GM23338 (cell line): ENCODE measurements around the gene PXMP4. TPM values are rescaled to one million over a fixed set of nuclear protein-coding genes. Genes with fewer than 3 reads are reported as not detected.

Source experiments
- ATAC-seq: fragments of 200-7000 bp; cut with Tn5 transposase; 3 replicates; pipeline ENCODE4 v1.9.1; 2020
- DNase-seq: peaks from one replicate; pipeline ENCODE4 v3.0.0-alpha.2; 2015; ENCODE audit warnings: low spot score
- H2AFZ ChIP-seq: fragments of 200-600 bp; sonication (generic); 2 replicates; pipeline ENCODE4 v1.8.0; 2016; ENCODE audit warnings: antibody characterized with exemption, mild to moderate bottlenecking, moderate library complexity
- H3F3A ChIP-seq: fragments of 200-600 bp; sonication (generic); replicated peaks from 2 replicates; pipeline ENCODE4 v1.8.0; 2017; ENCODE audit warnings: antibody characterized with exemption, mixed run types, low read depth
- H3K27ac ChIP-seq: fragments of 200-600 bp; sonication (generic); 2 replicates; pipeline ENCODE4 v1.6.1; 2016; ENCODE audit warnings: low read depth
- H3K27me3 ChIP-seq: fragments of 200-600 bp; sonication (generic); 2 replicates; pipeline ENCODE4 v1.8.0; 2016; ENCODE audit warnings: mild to moderate bottlenecking, mixed run types, moderate library complexity; ENCODE audit not compliant: insufficient read depth
- H3K36me3 ChIP-seq: fragments of 200-600 bp; sonication (generic); 2 replicates; pipeline ENCODE4 v1.8.0; 2016; ENCODE audit warnings: mild to moderate bottlenecking; ENCODE audit not compliant: insufficient read depth
- H3K4me1 ChIP-seq: fragments of 200-600 bp; sonication (generic); 2 replicates; pipeline ENCODE4 v1.8.0; 2016; ENCODE audit warnings: mild to moderate bottlenecking, moderate library complexity; ENCODE audit not compliant: insufficient read depth
- H3K4me2 ChIP-seq: fragments of 200-600 bp; sonication (generic); 2 replicates; pipeline ENCODE4 v1.7.1; 2017; ENCODE audit warnings: mixed run types
- H3K4me3 ChIP-seq: fragments of 200-600 bp; sonication (generic); 2 replicates; pipeline ENCODE4 v1.6.1; 2016; ENCODE audit warnings: mixed run types
- H3K79me2 ChIP-seq: fragments of 200-600 bp; sonication (generic); replicated peaks from 2 replicates; pipeline ENCODE4 v1.8.0; 2017; ENCODE audit warnings: mild to moderate bottlenecking; ENCODE audit not compliant: insufficient read depth
- H3K9me2 ChIP-seq: fragments of 200-600 bp; sonication (generic); 2 replicates; pipeline ENCODE4 v1.8.0; 2017; ENCODE audit not compliant: insufficient read depth
- H4K20me1 ChIP-seq: fragments of 200-600 bp; sonication (generic); replicated peaks from 2 replicates; pipeline ENCODE4 v1.8.0; 2017; ENCODE audit warnings: mild to moderate bottlenecking; ENCODE audit not compliant: insufficient read depth
- H3K27ac Mint-ChIP-seq: 2 replicates; pipeline ENCODE4 v1.8.0; 2020; ENCODE audit warnings: inconsistent platforms, mild to moderate bottlenecking, moderate library complexity, mixed read lengths
- H3K27me3 Mint-ChIP-seq: 3 replicates; pipeline ENCODE4 v1.8.0; 2022; ENCODE audit warnings: low read depth, mild to moderate bottlenecking, moderate library complexity, mixed read lengths, inconsistent platforms; ENCODE audit not compliant: insufficient read depth, poor library complexity
- H3K36me3 Mint-ChIP-seq: 3 replicates; pipeline ENCODE4 v1.8.0; 2021; ENCODE audit warnings: low read depth, mild to moderate bottlenecking, inconsistent platforms, moderate library complexity, mixed read lengths
- H3K4me1 Mint-ChIP-seq: 3 replicates; pipeline ENCODE4 v1.8.0; 2020; ENCODE audit warnings: mild to moderate bottlenecking, inconsistent platforms, mixed read lengths
- H3K4me3 Mint-ChIP-seq: 3 replicates; pipeline ENCODE4 v1.8.0; 2021; ENCODE audit warnings: moderate library complexity, mild to moderate bottlenecking, inconsistent platforms, mixed read lengths
- H3K9me3 Mint-ChIP-seq: 3 replicates; pipeline ENCODE4 v1.8.0; 2020; ENCODE audit warnings: moderate library complexity, mild to moderate bottlenecking, inconsistent platforms, mixed read lengths
- CREB1 ChIP-seq: fragments of 250-450 bp; sonication (Bioruptor Pico); IDR thresholded peaks from 2 replicates; pipeline ENCODE4 v1.5.0; 2020; ENCODE audit warnings: low read depth, mild to moderate bottlenecking, moderate library complexity
- CTCF ChIP-seq, 2 experiments: fragments of 200-600 bp in 1 of 2; sonication (generic) in 1 of 2; conservative IDR thresholded peaks; 2 replicates each; pipeline versions ENCODE4 v1.5.1 to v1.6.1; 2016 to 2017; ENCODE audit warnings: antibody characterized with exemption in 2 of 2, low read depth in 2 of 2, mild to moderate bottlenecking in 2 of 2, moderate library complexity in 1 of 2
- ETS1 ChIP-seq: IDR thresholded peaks from 2 replicates; pipeline ENCODE4 v1.6.1; 2016; ENCODE audit warnings: antibody characterized with exemption
- EZH2 ChIP-seq: fragments of 200-600 bp; sonication (generic); IDR thresholded peaks from one replicate; pipeline ENCODE4 v1.8.0; 2017; ENCODE audit warnings: antibody characterized with exemption, mild to moderate bottlenecking, low read depth; ENCODE audit not compliant: unreplicated experiment
- EZH2phosphoT487 ChIP-seq: fragments of 200-600 bp; sonication (generic); IDR thresholded peaks from one replicate; pipeline ENCODE4 v1.8.1; 2018; ENCODE audit warnings: antibody characterized with exemption; ENCODE audit not compliant: unreplicated experiment
- JUNB ChIP-seq: IDR thresholded peaks from one replicate; pipeline ENCODE4 v1.6.1; 2016; ENCODE audit warnings: antibody characterized with exemption; ENCODE audit not compliant: unreplicated experiment
- NANOG ChIP-seq: IDR thresholded peaks from 2 replicates; pipeline ENCODE4 v1.6.1; 2016; ENCODE audit warnings: antibody characterized with exemption, borderline replicate concordance
- POLR2AphosphoS5 ChIP-seq: IDR thresholded peaks from 2 replicates; pipeline ENCODE4 v1.6.1; 2016; ENCODE audit warnings: antibody characterized with exemption, low read depth
- REST ChIP-seq: IDR thresholded peaks from one replicate; pipeline ENCODE4 v1.6.1; 2018; ENCODE audit warnings: antibody characterized with exemption; ENCODE audit not compliant: unreplicated experiment
- STAT1 ChIP-seq: IDR thresholded peaks from one replicate; pipeline ENCODE4 v1.6.1; 2016; ENCODE audit warnings: antibody characterized with exemption; ENCODE audit not compliant: unreplicated experiment
- ZNF114 ChIP-seq: fragments of 250-450 bp; sonication (Bioruptor Pico); IDR thresholded peaks from 2 replicates; pipeline ENCODE4 v1.5.0; 2020; ENCODE audit warnings: mild to moderate bottlenecking, moderate library complexity
- ZNF331 ChIP-seq: fragments of 250-450 bp; sonication (Bioruptor Pico); IDR thresholded peaks from 2 replicates; pipeline ENCODE4 v1.5.0; 2020; ENCODE audit warnings: low read depth, mild to moderate bottlenecking, moderate library complexity
- polyA plus RNA-seq: library from polyadenylated mRNA; unstranded; fragments of >200 nt; fragmentation: Nextera tagmentation; extraction: Ambion mirVana; gene quantifications from 2 replicates; pipeline ENCODE4 v1.2.1, GENCODE V29; 2016
- total RNA-seq: library from RNA; depleted of rRNA; stranded (reverse); fragments of >200 nt; shearing (Covaris generic); gene quantifications from 2 replicates; pipeline ENCODE4 v1.2.3, GENCODE V29; 2014
- TF ChIP-seq, protein P1 (sequence below): fragments of 250-450 bp; sonication (Bioruptor Pico); IDR thresholded peaks from 2 replicates; pipeline ENCODE4 v1.5.0; 2020; ENCODE audit warnings: mild to moderate bottlenecking, moderate library complexity

PXMP4 gene
- total and polyA plus RNA-seq, 2 experiments from 2014 or later, result 1.2 to 3.5 TPM

GRCh38 chr20:33753143-33753542 is 33.0 kb upstream of the PXMP4 start:
- Histone ChIP-seq H3K4me1 (no peaks in the 10 kb centered on the region), H3K36me3 (peaks cover 3% of the 10 kb centered on the region; the same call in 1 of the 2 replicates), H3F3A (no peaks in the 10 kb centered on the region), H2AFZ (no peak overlapping the region), H4K20me1 (no peaks in the 10 kb centered on the region), H3K4me2 (no peak overlapping the region), H3K79me2 (no peaks in the 10 kb centered on the region), H3K9me2 (no peaks in the 10 kb centered on the region), H3K27ac (no peak overlapping the region), H3K27me3 (no peaks in the 10 kb centered on the region), H3K4me3 (no peak overlapping the region)
- Mint-ChIP-seq H3K9me3 (no peaks in the 10 kb centered on the region), H3K36me3 (peaks cover 25% of the 10 kb centered on the region), H3K4me3 (no peak overlapping the region), H3K27me3 (peaks cover 6% of the 10 kb centered on the region), H3K4me1 (peaks cover 6% of the 10 kb centered on the region; the same call in 2 of the 3 replicates), H3K27ac (no peak overlapping the region)
- TF ChIP-seq JUNB, result no peak
- TF ChIP-seq STAT1, result no peak
- TF ChIP-seq EZH2phosphoT487, result no peak
- no peak for TF ChIP-seq POLR2AphosphoS5
- TF ChIP-seq EZH2, result no peak
- TF ChIP-seq ETS1, result no peak
- no peak for TF ChIP-seq CREB1
- TF ChIP-seq ZNF331 (CRISPR knock-in tag), result no peak
- no peak for TF ChIP-seq ZNF114 (CRISPR knock-in tag)
- no peak for TF ChIP-seq CTCF (conservative IDR thresholded peaks at IDR 0.05; ENCODE audit: low read depth in 2 of 2)
- no peak for TF ChIP-seq NANOG
- TF ChIP-seq REST, result no peak
- TF ChIP-seq, protein P1, sequence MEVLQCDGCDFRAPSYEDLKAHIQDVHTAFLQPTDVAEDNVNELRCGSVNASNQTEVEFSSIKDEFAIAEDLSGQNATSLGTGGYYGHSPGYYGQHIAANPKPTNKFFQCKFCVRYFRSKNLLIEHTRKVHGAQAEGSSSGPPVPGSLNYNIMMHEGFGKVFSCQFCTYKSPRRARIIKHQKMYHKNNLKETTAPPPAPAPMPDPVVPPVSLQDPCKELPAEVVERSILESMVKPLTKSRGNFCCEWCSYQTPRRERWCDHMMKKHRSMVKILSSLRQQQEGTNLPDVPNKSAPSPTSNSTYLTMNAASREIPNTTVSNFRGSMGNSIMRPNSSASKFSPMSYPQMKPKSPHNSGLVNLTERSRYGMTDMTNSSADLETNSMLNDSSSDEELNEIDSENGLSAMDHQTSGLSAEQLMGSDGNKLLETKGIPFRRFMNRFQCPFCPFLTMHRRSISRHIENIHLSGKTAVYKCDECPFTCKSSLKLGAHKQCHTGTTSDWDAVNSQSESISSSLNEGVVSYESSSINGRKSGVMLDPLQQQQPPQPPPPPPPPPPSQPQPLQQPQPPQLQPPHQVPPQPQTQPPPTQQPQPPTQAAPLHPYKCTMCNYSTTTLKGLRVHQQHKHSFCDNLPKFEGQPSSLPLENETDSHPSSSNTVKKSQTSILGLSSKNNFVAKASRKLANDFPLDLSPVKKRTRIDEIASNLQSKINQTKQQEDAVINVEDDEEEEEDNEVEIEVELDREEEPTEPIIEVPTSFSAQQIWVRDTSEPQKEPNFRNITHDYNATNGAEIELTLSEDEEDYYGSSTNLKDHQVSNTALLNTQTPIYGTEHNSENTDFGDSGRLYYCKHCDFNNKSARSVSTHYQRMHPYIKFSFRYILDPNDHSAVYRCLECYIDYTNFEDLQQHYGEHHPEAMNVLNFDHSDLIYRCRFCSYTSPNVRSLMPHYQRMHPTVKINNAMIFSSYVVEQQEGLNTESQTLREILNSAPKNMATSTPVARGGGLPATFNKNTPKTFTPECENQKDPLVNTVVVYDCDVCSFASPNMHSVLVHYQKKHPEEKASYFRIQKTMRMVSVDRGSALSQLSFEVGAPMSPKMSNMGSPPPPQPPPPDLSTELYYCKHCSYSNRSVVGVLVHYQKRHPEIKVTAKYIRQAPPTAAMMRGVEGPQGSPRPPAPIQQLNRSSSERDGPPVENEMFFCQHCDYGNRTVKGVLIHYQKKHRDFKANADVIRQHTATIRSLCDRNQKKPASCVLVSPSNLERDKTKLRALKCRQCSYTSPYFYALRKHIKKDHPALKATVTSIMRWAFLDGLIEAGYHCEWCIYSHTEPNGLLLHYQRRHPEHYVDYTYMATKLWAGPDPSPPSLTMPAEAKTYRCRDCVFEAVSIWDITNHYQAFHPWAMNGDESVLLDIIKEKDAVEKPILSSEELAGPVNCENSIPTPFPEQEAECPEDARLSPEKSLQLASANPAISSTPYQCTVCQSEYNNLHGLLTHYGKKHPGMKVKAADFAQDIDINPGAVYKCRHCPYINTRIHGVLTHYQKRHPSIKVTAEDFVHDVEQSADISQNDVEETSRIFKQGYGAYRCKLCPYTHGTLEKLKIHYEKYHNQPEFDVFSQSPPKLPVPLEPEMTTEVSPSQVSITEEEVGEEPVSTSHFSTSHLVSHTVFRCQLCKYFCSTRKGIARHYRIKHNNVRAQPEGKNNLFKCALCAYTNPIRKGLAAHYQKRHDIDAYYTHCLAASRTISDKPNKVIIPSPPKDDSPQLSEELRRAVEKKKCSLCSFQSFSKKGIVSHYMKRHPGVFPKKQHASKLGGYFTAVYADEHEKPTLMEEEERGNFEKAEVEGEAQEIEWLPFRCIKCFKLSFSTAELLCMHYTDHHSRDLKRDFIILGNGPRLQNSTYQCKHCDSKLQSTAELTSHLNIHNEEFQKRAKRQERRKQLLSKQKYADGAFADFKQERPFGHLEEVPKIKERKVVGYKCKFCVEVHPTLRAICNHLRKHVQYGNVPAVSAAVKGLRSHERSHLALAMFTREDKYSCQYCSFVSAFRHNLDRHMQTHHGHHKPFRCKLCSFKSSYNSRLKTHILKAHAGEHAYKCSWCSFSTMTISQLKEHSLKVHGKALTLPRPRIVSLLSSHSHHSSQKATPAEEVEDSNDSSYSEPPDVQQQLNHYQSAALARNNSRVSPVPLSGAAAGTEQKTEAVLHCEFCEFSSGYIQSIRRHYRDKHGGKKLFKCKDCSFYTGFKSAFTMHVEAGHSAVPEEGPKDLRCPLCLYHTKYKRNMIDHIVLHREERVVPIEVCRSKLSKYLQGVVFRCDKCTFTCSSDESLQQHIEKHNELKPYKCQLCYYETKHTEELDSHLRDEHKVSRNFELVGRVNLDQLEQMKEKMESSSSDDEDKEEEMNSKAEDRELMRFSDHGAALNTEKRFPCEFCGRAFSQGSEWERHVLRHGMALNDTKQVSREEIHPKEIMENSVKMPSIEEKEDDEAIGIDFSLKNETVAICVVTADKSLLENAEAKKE (CRISPR knock-in tag), result no peak
- no peak for ATAC-seq
- DNase-seq, result no peak
